SK-N-SH (cell line): Measurements from ENCODE around the gene SHKBP1. TPM values are rescaled to one million over a fixed set of nuclear protein-coding genes. Genes with fewer than 3 reads are reported as not detected.

Experiments
- CTCF ChIA-PET: fragments of 300-600, 350-600 bp; formaldehyde crosslinking; extraction: SDS; loops from one replicate; lab custom pipeline; 2021; lab: Yijun Ruan, JAX
- POLR2A ChIA-PET: fragments of 350-600 bp; sonication (Branson Sonifier 250); formaldehyde crosslinking; extraction: SDS; loops from one replicate; lab custom pipeline; 2020; ENCODE audit warnings: antibody characterized with exemption, inconsistent platforms; lab: Yijun Ruan, JAX
- DNase-seq: peaks from one replicate; pipeline ENCODE4 v3.0.0; 2012
- H2AFZ ChIP-seq: fragments of 200-600 bp; sonication (generic); 2 replicates; pipeline ENCODE4 v1.8.1; 2016; ENCODE audit warnings: antibody characterized with exemption, mild to moderate bottlenecking, low read depth
- H3F3A ChIP-seq: fragments of 200-600 bp; sonication (generic); replicated peaks from 2 replicates; pipeline ENCODE3; 2016; ENCODE audit warnings: antibody characterized with exemption, mild to moderate bottlenecking; ENCODE audit not compliant: insufficient read depth
- H3K27ac ChIP-seq, 2 experiments: fragments of 200-500 bp in 1 of 2; fragments of 200-600 bp in 1 of 2; sonication (Bioruptor generic) in 1 of 2; sonication (generic), shearing (Covaris generic) in 1 of 2; 2 replicates each; pipeline versions ENCODE4 v1.5.1 to v1.6.1; 2014 to 2016; ENCODE audit warnings: low read depth in 2 of 2, inconsistent platforms in 1 of 2, low read length in 1 of 2, mild to moderate bottlenecking in 1 of 2, mixed read lengths in 1 of 2
- H3K27me3 ChIP-seq: fragments of 200-600 bp; sonication (generic), shearing (Covaris generic); 2 replicates; pipeline ENCODE4 v1.6.1; 2016; ENCODE audit warnings: mixed run types; ENCODE audit not compliant: insufficient read depth
- H3K36me3 ChIP-seq, 2 experiments: fragments of 200-500 bp in 1 of 2; fragments of 200-600 bp in 1 of 2; sonication (Bioruptor generic) in 1 of 2; sonication (generic) in 1 of 2; replicated peaks in 1 of 2; 2 replicates each; pipeline versions ENCODE3 to v1.5.1; 2014 to 2016; ENCODE audit warnings: low read length in 1 of 2, mild to moderate bottlenecking in 1 of 2; ENCODE audit not compliant: insufficient read depth in 2 of 2, control insufficient read depth in 1 of 2
- H3K4me1 ChIP-seq, 2 experiments: fragments of 200-500 bp in 1 of 2; fragments of 200-600 bp in 1 of 2; sonication (Bioruptor generic) in 1 of 2; sonication (generic), shearing (Covaris generic) in 1 of 2; 2 replicates each; pipeline versions ENCODE4 v1.5.1 to v1.6.1; 2014 to 2016; ENCODE audit warnings: low read depth in 1 of 2, low read length in 1 of 2, mixed run types in 1 of 2; ENCODE audit not compliant: insufficient read depth in 2 of 2, control insufficient read depth in 1 of 2
- H3K4me2 ChIP-seq: fragments of 200-600 bp; sonication (generic), shearing (Covaris generic); 2 replicates; pipeline ENCODE4 v1.6.1; 2017; ENCODE audit warnings: mixed run types
- H3K4me3 ChIP-seq, 2 experiments: fragments of 200-500 bp in 1 of 2; fragments of 200-600 bp in 1 of 2; sonication (Bioruptor generic) in 1 of 2; sonication (generic), shearing (Covaris generic) in 1 of 2; 2 replicates each; pipeline versions ENCODE4 v1.5.1 to v1.8.1; 2014 to 2016; ENCODE audit warnings: low read depth in 2 of 2, inconsistent platforms in 1 of 2, low read length in 1 of 2, mild to moderate bottlenecking in 1 of 2, mixed read lengths in 1 of 2, moderate library complexity in 1 of 2
- H3K79me2 ChIP-seq: fragments of 200-600 bp; sonication (generic); 2 replicates; pipeline ENCODE4 v1.8.1; 2017; ENCODE audit warnings: mild to moderate bottlenecking; ENCODE audit not compliant: insufficient read depth
- H3K9ac ChIP-seq: fragments of 200-600 bp; sonication (generic); 2 replicates; pipeline ENCODE4 v1.6.1; 2017; ENCODE audit warnings: mixed run types
- H3K9me2 ChIP-seq: fragments of 200-600 bp; sonication (generic); 2 replicates; pipeline ENCODE4 v1.6.1; 2017; ENCODE audit warnings: mixed run types
- H3K9me3 ChIP-seq: fragments of 200-600 bp; sonication (generic); 2 replicates; pipeline ENCODE4 v1.6.1; 2017; ENCODE audit warnings: mixed run types, mild to moderate bottlenecking, moderate library complexity
- H4K20me1 ChIP-seq: fragments of 200-600 bp; sonication (generic); 2 replicates; pipeline ENCODE4 v1.6.1; 2017; ENCODE audit warnings: mild to moderate bottlenecking, mixed run types; ENCODE audit not compliant: insufficient read depth
- CHD2 ChIP-seq: fragments of 150-350 bp; IDR thresholded peaks from 2 replicates; pipeline ENCODE4 v1.6.1; 2018; ENCODE audit warnings: low read length; ENCODE audit not compliant: partially characterized antibody
- ELF1 ChIP-seq: IDR thresholded peaks from 2 replicates; pipeline ENCODE4 v1.4.0; 2012
- FOXM1 ChIP-seq: IDR thresholded peaks from 2 replicates; pipeline ENCODE4 v1.4.0; 2012; ENCODE audit warnings: low read depth, mild to moderate bottlenecking
- GABPA ChIP-seq: IDR thresholded peaks from 2 replicates; pipeline ENCODE4 v1.4.0; 2012; ENCODE audit warnings: low read depth, mild to moderate bottlenecking
- IRF3 ChIP-seq: fragments of 150-350 bp; IDR thresholded peaks from 2 replicates; pipeline ENCODE4 v1.6.1; 2016; ENCODE audit warnings: mild to moderate bottlenecking, low read depth, low read length
- MAX ChIP-seq: IDR thresholded peaks from 2 replicates; pipeline ENCODE4 v1.4.0; 2012; ENCODE audit warnings: low read depth
- MEF2A ChIP-seq: IDR thresholded peaks from 2 replicates; pipeline ENCODE4 v1.4.0; 2012; ENCODE audit warnings: low read depth, borderline replicate concordance
- NFIC ChIP-seq: IDR thresholded peaks from 2 replicates; pipeline ENCODE4 v1.4.0; 2012; ENCODE audit warnings: borderline replicate concordance
- PBX3 ChIP-seq: IDR thresholded peaks from 2 replicates; pipeline ENCODE4; 2012
- REST ChIP-seq: IDR thresholded peaks from 2 replicates; pipeline ENCODE4 v1.6.1; 2012; ENCODE audit warnings: mild to moderate bottlenecking, low read depth, low read length, moderate library complexity
- SMC3 ChIP-seq: IDR thresholded peaks from 2 replicates; pipeline ENCODE4 v1.6.1; 2012; ENCODE audit warnings: low read depth, low read length, improper control_type of control experiment
- TEAD4 ChIP-seq: IDR thresholded peaks from 2 replicates; pipeline ENCODE4 v1.4.0; 2012; ENCODE audit warnings: mild to moderate bottlenecking, borderline replicate concordance; ENCODE audit not compliant: insufficient read depth
- YY1 ChIP-seq: IDR thresholded peaks from 2 replicates; pipeline ENCODE4 v1.4.0; 2012; ENCODE audit warnings: low read depth, mild to moderate bottlenecking
- WGBS: methylation state at CpG from one replicate; pipeline ENCODE4 v1.1.6; 2017; ENCODE audit warnings: low lambda C conversion rate; 5-methylcytosine and 5-hydroxymethylcytosine counted together
- polyA plus RNA-seq, 3 experiments: library from polyadenylated mRNA; depleted of rRNA; stranded (reverse); fragments of >200 nt; gene quantifications; 2 replicates each; pipeline ENCODE4 v1.2.3, GENCODE V29; 2012
- TF ChIP-seq, protein P1 (sequence below): IDR thresholded peaks from 2 replicates; pipeline ENCODE4 v1.4.0; 2012; ENCODE audit warnings: low read depth, borderline replicate concordance

Gene SHKBP1
- polyA plus RNA-seq, 1 of the 3 experiments (the other 2 are of a cell fraction): 62.7 TPM

GRCh38 chr19:40611096-40611495 lies 34.4 kb downstream of the SHKBP1 start:
- CTCF ChIA-PET: interaction anchor here (1.0 to 4.1 kb wide), 5 partner anchors 10 to 187 kb away, joined by 3 to 42 read pairs (median 5); partner anchors contain the start of genes EGLN2 and LTBP4
- peak overlapping the region in 1 of 2 experiments; percentile 93; a peak in 2 of 4 replicates for H3K27ac ChIP-seq
- H3K9ac ChIP-seq: no peak overlapping the region

More at GRCh38 chr19:40611096-40611495, 34.4 kb downstream of the SHKBP1 start:
- no peaks in the 10 kb centered on the region for H3K9me2 ChIP-seq
- no peak for DNase-seq
- H3K4me1 ChIP-seq: peaks cover 7 to 28% of the 10 kb centered on the region in 2 experiments; a peak in 2 of 4 replicates
- WGBS: 78% methylated on average over 2 of the region's 15 CpGs
- H3K36me3 ChIP-seq: no peaks in the 10 kb centered on the region
- peaks cover 5% of the 10 kb centered on the region for H3F3A ChIP-seq
- TF ChIP-seq CHD2: no peak
- no peak for TF ChIP-seq REST
- TF ChIP-seq FOXM1: no peak
- no peak for TF ChIP-seq ELF1
- TF ChIP-seq MAX: no peak
- no peak for TF ChIP-seq PBX3
- TF ChIP-seq NFIC: no peak
- no peak for TF ChIP-seq GABPA
- TF ChIP-seq TEAD4: no peak
- no peak for TF ChIP-seq MEF2A
- TF ChIP-seq SMC3: no peak
- TF ChIP-seq YY1: no peak
- TF ChIP-seq, protein P1, sequence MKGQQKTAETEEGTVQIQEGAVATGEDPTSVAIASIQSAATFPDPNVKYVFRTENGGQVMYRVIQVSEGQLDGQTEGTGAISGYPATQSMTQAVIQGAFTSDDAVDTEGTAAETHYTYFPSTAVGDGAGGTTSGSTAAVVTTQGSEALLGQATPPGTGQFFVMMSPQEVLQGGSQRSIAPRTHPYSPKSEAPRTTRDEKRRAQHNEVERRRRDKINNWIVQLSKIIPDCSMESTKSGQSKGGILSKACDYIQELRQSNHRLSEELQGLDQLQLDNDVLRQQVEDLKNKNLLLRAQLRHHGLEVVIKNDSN: no peak
- no peak for TF ChIP-seq IRF3
- peak overlapping the region in 1 of 2 experiments; percentile 46; a peak in 1 of 4 replicates for H3K4me3 ChIP-seq
- H4K20me1 ChIP-seq: no peaks in the 10 kb centered on the region
- H3K9me3 ChIP-seq: no peaks in the 10 kb centered on the region
- H3K79me2 ChIP-seq: no peaks in the 10 kb centered on the region
- H3K27me3 ChIP-seq: no peaks in the 10 kb centered on the region
- POLR2A ChIA-PET: interaction anchor here (1.3 to 1.6 kb wide), 2 partner anchors 20 to 79 kb away, joined by 5 to 7 read pairs; no protein-coding TSS in a partner anchor
- no peak overlapping the region for H2AFZ ChIP-seq
- peak overlapping the region; percentile 93 for H3K4me2 ChIP-seq
